Measurements from ENCODE around the gene MEX3A.

Gene MEX3A

DNA sequence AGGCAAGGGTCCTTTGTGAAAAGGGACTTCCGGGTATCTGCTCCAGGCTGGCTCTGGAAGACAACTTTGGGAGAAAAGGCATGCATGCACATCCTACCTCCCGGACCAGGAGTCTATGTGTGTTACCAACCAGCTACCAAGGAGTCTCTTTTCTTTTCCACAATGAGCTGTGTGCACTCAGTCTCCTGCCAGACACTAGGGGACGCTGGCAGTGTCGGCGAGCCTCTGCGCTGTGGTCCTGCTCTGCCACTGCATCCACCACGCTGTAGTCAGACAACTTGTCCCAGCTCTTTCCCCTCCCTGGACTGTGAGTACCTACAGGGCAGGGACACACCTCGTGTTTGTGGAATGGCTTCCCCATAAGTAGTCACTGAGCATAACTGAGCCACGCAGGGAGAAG lies 56.4 kb downstream of the MEX3A start:
- no peak overlapping the region for H3K4me3 ChIP-seq (ENCODE audit: low read depth, low read length)
- TF ChIP-seq, protein P1, sequence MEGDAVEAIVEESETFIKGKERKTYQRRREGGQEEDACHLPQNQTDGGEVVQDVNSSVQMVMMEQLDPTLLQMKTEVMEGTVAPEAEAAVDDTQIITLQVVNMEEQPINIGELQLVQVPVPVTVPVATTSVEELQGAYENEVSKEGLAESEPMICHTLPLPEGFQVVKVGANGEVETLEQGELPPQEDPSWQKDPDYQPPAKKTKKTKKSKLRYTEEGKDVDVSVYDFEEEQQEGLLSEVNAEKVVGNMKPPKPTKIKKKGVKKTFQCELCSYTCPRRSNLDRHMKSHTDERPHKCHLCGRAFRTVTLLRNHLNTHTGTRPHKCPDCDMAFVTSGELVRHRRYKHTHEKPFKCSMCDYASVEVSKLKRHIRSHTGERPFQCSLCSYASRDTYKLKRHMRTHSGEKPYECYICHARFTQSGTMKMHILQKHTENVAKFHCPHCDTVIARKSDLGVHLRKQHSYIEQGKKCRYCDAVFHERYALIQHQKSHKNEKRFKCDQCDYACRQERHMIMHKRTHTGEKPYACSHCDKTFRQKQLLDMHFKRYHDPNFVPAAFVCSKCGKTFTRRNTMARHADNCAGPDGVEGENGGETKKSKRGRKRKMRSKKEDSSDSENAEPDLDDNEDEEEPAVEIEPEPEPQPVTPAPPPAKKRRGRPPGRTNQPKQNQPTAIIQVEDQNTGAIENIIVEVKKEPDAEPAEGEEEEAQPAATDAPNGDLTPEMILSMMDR (IDR thresholded peaks at IDR 0.05; ENCODE audit: low read depth, low read length), result peak; percentile 88
- peak; percentile 51 for DNase-seq (ENCODE audit: low read depth, low spot score)
- in situ Hi-C loops (cut with HindIII; ENCODE audit: low sequenced_read_pairs), result no loop called here

DNA sequence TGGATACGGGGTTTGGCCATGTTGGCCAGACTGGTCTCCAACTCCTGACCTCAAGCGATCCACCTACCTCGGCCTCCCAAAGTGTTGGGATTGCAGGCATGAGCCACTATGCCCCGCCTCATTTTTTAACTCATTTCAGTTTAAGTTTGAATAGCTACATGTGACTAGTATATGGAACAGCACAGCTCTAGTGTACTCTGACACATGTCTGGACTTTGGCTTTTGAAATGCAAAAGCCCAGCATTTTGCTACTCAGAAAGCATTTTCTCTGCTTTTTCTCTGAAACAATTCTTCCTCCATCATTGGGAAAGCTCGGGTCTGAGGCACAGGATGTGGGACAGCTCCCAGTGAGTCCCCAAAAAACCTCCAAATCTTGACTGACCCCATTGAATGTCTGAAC lies 57.5 kb downstream of the MEX3A start:
- no peak overlapping the region for H3K4me3 ChIP-seq (ENCODE audit: low read depth, low read length)
- TF ChIP-seq, protein P1 (IDR thresholded peaks at IDR 0.05; ENCODE audit: low read depth, low read length), result no peak
- in situ Hi-C loops (cut with HindIII; ENCODE audit: low sequenced_read_pairs), result no loop called here
- no peak for DNase-seq (ENCODE audit: low read depth, low spot score)
